Adipocyte (in vitro differentiated cells): Measurements from ENCODE around the gene SPINDOC.

Experiments used
- DNase-seq: peaks from one replicate; pipeline ENCODE4 v3.0.0-alpha.2; 2015; ENCODE audit warnings: low read depth
- H3K27me3 ChIP-seq: replicated peaks from 2 replicates; pipeline ENCODE4 v1.7.0; 2013; ENCODE audit warnings: mild to moderate bottlenecking, low read length, moderate library complexity; ENCODE audit not compliant: control insufficient read depth, insufficient read depth
- H3K36me3 ChIP-seq: 2 replicates; pipeline ENCODE4 v1.7.0; 2013; ENCODE audit warnings: low read length, mild to moderate bottlenecking, moderate library complexity; ENCODE audit not compliant: control insufficient read depth, insufficient read depth, severe bottlenecking
- H3K4me1 ChIP-seq: 2 replicates; pipeline ENCODE4 v1.7.0; 2013; ENCODE audit warnings: mild to moderate bottlenecking, low read length, moderate library complexity; ENCODE audit not compliant: control insufficient read depth, insufficient read depth
- H3K4me3 ChIP-seq: 2 replicates; pipeline ENCODE4 v1.7.0; 2013; ENCODE audit warnings: mild to moderate bottlenecking, low read length, moderate library complexity
- H3K9ac ChIP-seq: 2 replicates; pipeline ENCODE4 v1.7.0; 2013; ENCODE audit warnings: mild to moderate bottlenecking, low read length, moderate library complexity
- H3K9me3 ChIP-seq: 2 replicates; pipeline ENCODE4 v1.7.0; 2013; ENCODE audit warnings: mild to moderate bottlenecking, low read length, moderate library complexity; ENCODE audit not compliant: control insufficient read depth

SPINDOC gene

DNA sequence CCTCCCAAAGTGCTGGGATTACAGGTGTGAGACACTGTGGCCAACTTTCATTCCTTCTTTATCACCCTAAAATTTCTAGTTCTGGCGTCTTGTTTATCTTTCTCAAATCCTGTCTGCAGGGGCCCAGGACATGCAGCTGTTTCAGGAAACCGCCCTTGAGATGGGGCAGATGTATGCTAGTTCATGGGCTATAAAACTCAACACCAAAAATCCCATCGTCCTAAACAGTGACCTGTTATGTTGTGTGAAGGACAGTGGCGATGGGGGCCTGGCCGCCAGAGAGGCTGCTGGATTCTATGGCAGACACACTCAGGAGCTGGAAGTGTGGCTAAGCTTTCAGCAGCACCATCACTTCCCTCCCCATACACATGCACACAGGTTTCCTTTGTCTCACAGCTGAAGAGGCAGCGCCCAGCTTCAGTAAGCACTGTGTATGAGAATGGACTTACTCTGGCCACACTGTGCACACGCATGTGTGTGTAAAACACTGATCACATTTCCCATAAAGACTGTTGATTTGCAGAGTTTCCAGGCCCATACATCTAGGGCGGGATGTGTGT is 62.3 kb downstream of the SPINDOC start:
- Histone ChIP-seq H3K4me1 (peaks cover 56% of the 10 kb centered on the region), H3K27me3 (no peaks in the 10 kb centered on the region), H3K36me3 (peaks cover 6% of the 10 kb centered on the region), H3K4me3 (no peak overlapping the region), H3K9me3 (no peaks in the 10 kb centered on the region), H3K9ac (no peak overlapping the region)
- DNase-seq: no peak

- H3K4me1 ChIP-seq: peaks cover 50% of the 10 kb centered on the region
- H3K36me3 ChIP-seq: peaks cover 6% of the 10 kb centered on the region
- H3K27me3 ChIP-seq: no peaks in the 10 kb centered on the region
- no peaks in the 10 kb centered on the region for H3K9me3 ChIP-seq
- H3K4me3 ChIP-seq: no peak overlapping the region
- no peak overlapping the region for H3K9ac ChIP-seq
- DNase-seq: no peak
Measured at GRCh38 chr11:63876616-63877015, 63.4 kb downstream of the SPINDOC start.
